ENCODE data around the gene PPARA.

- no peak for TF ChIP-seq CTCF (IDR thresholded peaks at IDR 0.05)
- no peak; the same call in none of the 2 replicates for TF ChIP-seq POLR2AphosphoS5 (IDR thresholded peaks at IDR 0.05; ENCODE audit: low read depth, low read length)
- no peak for TF ChIP-seq REST (IDR thresholded peaks at IDR 0.05; ENCODE audit: insufficient read depth in 1 of 2, low read depth in 2 of 2, low read length in 1 of 2)
- no peak for TF ChIP-seq TCF7L2 (IDR thresholded peaks at IDR 0.05; ENCODE audit: low read depth, low read length)
- TF ChIP-seq SIN3A (IDR thresholded peaks at IDR 0.05; ENCODE audit: borderline replicate concordance, insufficient read depth, low read depth, low read length): no peak
These were observed 41.5 kb upstream of the PPARA start for GRCh38 chr22:46108564-46109473.

All from Panc1 (cell line).